CD14-positive monocyte (primary cell): ENCODE results near the gene ATF4. TPM values are rescaled to one million over a fixed set of nuclear protein-coding genes. Genes with fewer than 3 reads are reported as not detected.

ENCODE experiments used
- DNase-seq, 3 donors: peaks; one replicate each; pipeline ENCODE4 v3.0.0-alpha.2; 2011 to 2022
- H2AFZ ChIP-seq: 2 replicates; pipeline ENCODE4 v1.6.0; 2012; ENCODE audit warnings: mild to moderate bottlenecking, low read depth, low read length, inconsistent platforms; ENCODE audit not compliant: insufficient read depth, poor library complexity, severe bottlenecking
- H3K27ac ChIP-seq, 2 donors: 1 replicate in 1 of 2; 2 replicates in 1 of 2; pipeline ENCODE4 v1.5.1; 2012 to 2013; ENCODE audit warnings: low read length in 2 of 2, control low read depth in 1 of 2, inconsistent platforms in 1 of 2, low read depth in 1 of 2, mild to moderate bottlenecking in 1 of 2
- H3K27me3 ChIP-seq, 2 donors: one replicate each; pipeline versions ENCODE4 v1.6.0 to v1.6.1; 2011 to 2013; ENCODE audit warnings: low read length in 2 of 2; ENCODE audit not compliant: control insufficient read depth in 2 of 2, insufficient read depth in 2 of 2
- H3K36me3 ChIP-seq, 2 donors: replicated peaks in 1 of 2; 1 replicate in 1 of 2; 2 replicates in 1 of 2; pipeline versions ENCODE4 v1.5.1 to v1.6.1; 2012 to 2013; ENCODE audit warnings: low read length in 2 of 2, control low read depth in 1 of 2, inconsistent platforms in 1 of 2, mild to moderate bottlenecking in 1 of 2; ENCODE audit not compliant: insufficient read depth in 2 of 2, control insufficient read depth in 1 of 2
- H3K4me1 ChIP-seq, 2 donors: 1 replicate in 1 of 2; 2 replicates in 1 of 2; pipeline versions ENCODE4 v1.5.1 to v1.6.1; 2012 to 2013; ENCODE audit warnings: low read length in 2 of 2, control low read depth in 1 of 2, inconsistent platforms in 1 of 2, mild to moderate bottlenecking in 1 of 2, moderate library complexity in 1 of 2; ENCODE audit not compliant: insufficient read depth in 2 of 2, control insufficient read depth in 1 of 2
- H3K4me2 ChIP-seq: replicated peaks from 2 replicates; pipeline ENCODE3; 2012; ENCODE audit warnings: low read length, moderate library complexity, mild to moderate bottlenecking; ENCODE audit not compliant: poor library complexity, severe bottlenecking; ENCODE audit errors: extremely low read depth
- H3K4me3 ChIP-seq, 3 experiments: fragments of 200-600 bp in 1 of 3; sonication (generic) in 1 of 3; replicated peaks in 1 of 3; 1 replicate in 2 of 3; 2 replicates in 1 of 3; pipeline ENCODE4 v1.5.1; 2011 to 2013; ENCODE audit warnings: low read length in 3 of 3, mild to moderate bottlenecking in 3 of 3, control low read depth in 2 of 3, low read depth in 2 of 3, inconsistent platforms in 1 of 3, moderate library complexity in 1 of 3
- H3K79me2 ChIP-seq: 2 replicates; pipeline ENCODE4 v1.6.0; 2012; ENCODE audit warnings: mild to moderate bottlenecking, control low read depth, inconsistent platforms, low read length, moderate library complexity; ENCODE audit not compliant: insufficient read depth
- H3K9ac ChIP-seq: 2 replicates; pipeline ENCODE4 v1.6.0; 2017; ENCODE audit warnings: low read length, mild to moderate bottlenecking; ENCODE audit not compliant: insufficient read depth, poor library complexity, severe bottlenecking
- H3K9me3 ChIP-seq, 2 donors: replicated peaks in 1 of 2; 1 replicate in 1 of 2; 2 replicates in 1 of 2; pipeline versions ENCODE4 v1.5.1 to v1.6.1; 2012 to 2013; ENCODE audit warnings: low read length in 2 of 2, control low read depth in 1 of 2; ENCODE audit not compliant: control insufficient read depth in 1 of 2, insufficient read depth in 1 of 2
- H4K20me1 ChIP-seq: 2 replicates; pipeline ENCODE4 v1.6.0; 2012; ENCODE audit warnings: mild to moderate bottlenecking, low read length, control low read depth, moderate library complexity; ENCODE audit not compliant: insufficient read depth
- H3K27ac Mint-ChIP-seq, 7 donors: one replicate each; pipeline ENCODE4 v1.8.0; 2020; ENCODE audit warnings: mild to moderate bottlenecking in 7 of 7, mixed read lengths in 7 of 7, moderate library complexity in 6 of 7, inconsistent platforms in 2 of 7
- H3K27me3 Mint-ChIP-seq, 3 donors: one replicate each; pipeline ENCODE4 v1.8.0; 2021 to 2022; ENCODE audit warnings: low read depth in 3 of 3, mild to moderate bottlenecking in 3 of 3, mixed read lengths in 3 of 3, moderate library complexity in 3 of 3, inconsistent platforms in 1 of 3
- H3K36me3 Mint-ChIP-seq, 2 donors: one replicate each; pipeline ENCODE4 v1.8.0; 2020; ENCODE audit warnings: mixed read lengths in 2 of 2, inconsistent platforms in 1 of 2, mild to moderate bottlenecking in 1 of 2
- H3K4me1 Mint-ChIP-seq: one replicate; pipeline ENCODE4 v1.8.0; 2020; ENCODE audit warnings: mild to moderate bottlenecking, mixed read lengths
- H3K4me3 Mint-ChIP-seq, 2 donors: one replicate each; pipeline ENCODE4 v1.8.0; 2020; ENCODE audit warnings: mild to moderate bottlenecking in 2 of 2, mixed read lengths in 2 of 2, moderate library complexity in 1 of 2
- H3K9me3 Mint-ChIP-seq, 7 donors: one replicate each; pipeline ENCODE4 v1.8.0; 2020 to 2022; ENCODE audit warnings: mixed read lengths in 7 of 7, mild to moderate bottlenecking in 6 of 7, moderate library complexity in 6 of 7, inconsistent platforms in 2 of 7
- CTCF ChIP-seq: fragments of 200-600 bp; IDR thresholded peaks from one replicate; pipeline ENCODE4 v1.8.0; 2022; ENCODE audit warnings: antibody characterized with exemption, mild to moderate bottlenecking
- WGBS: methylation state at CpG from one replicate; pipeline ENCODE4 v1.1.5; 2013; ENCODE audit warnings: missing lambda C conversion rate; ENCODE audit not compliant: insufficient coverage; 5-methylcytosine and 5-hydroxymethylcytosine counted together
- intact Hi-C, 2 donors: fragments of 100-400 bp; cut with micrococcal nuclease; formaldehyde crosslinking; loops; one replicate each; pipeline versions ENCODE4 v1.15.0 to v1.15.1; 2023
- polyA plus RNA-seq, 3 donors: library from polyadenylated mRNA; depleted of rRNA in 1 of 3; unstranded in 2 of 3; stranded (reverse) in 1 of 3; fragments of 300-500 nt in 2 of 3; fragments of >200 nt in 1 of 3; fragmentation: Illumina TruSeq in 2 of 3; gene quantifications; 1 replicate in 2 of 3; 2 replicates in 1 of 3; pipeline ENCODE4 v1.2.3, GENCODE V29; 2012 to 2021

ATF4 gene
- polyA plus RNA-seq, 3 donors: 55.1 to 606 (median 59.0) TPM

GRCh38 chr22:39487826-39488520 is 32.4 kb upstream of the ATF4 start:
- H3K9me3 Mint-ChIP-seq: peaks cover 0 to 2% (median 0%) of the 10 kb centered on the region in 7 donors
- H3K27ac Mint-ChIP-seq: peak overlapping the region in 1 of 7 donors; percentile 87
- WGBS: 97% methylated on average over 62 of the region's 70 CpGs
- Histone ChIP-seq H3K4me1 (peaks cover 10% of the 10 kb centered on the region in 2 donors), H3K4me3 (no peak overlapping the region), H3K9ac (no peak overlapping the region), H3K27ac (no peak overlapping the region), H3K27me3 (no peaks in the 10 kb centered on the region), H3K9me3 (no peaks in the 10 kb centered on the region), H4K20me1 (no peaks in the 10 kb centered on the region), H3K79me2 (no peaks in the 10 kb centered on the region), H2AFZ (no peak overlapping the region), H3K4me2 (no peak overlapping the region), H3K36me3 (no peaks in the 10 kb centered on the region)
- no peaks in the 10 kb centered on the region for H3K36me3 Mint-ChIP-seq
- no peak overlapping the region for H3K4me3 Mint-ChIP-seq
- no peak for TF ChIP-seq CTCF
- H3K4me1 Mint-ChIP-seq: peaks cover 12% of the 10 kb centered on the region
- intact Hi-C loops: no loop called here
- peaks cover 3 to 4% (median 4%) of the 10 kb centered on the region in 3 donors for H3K27me3 Mint-ChIP-seq
- no peak for DNase-seq

DNA sequence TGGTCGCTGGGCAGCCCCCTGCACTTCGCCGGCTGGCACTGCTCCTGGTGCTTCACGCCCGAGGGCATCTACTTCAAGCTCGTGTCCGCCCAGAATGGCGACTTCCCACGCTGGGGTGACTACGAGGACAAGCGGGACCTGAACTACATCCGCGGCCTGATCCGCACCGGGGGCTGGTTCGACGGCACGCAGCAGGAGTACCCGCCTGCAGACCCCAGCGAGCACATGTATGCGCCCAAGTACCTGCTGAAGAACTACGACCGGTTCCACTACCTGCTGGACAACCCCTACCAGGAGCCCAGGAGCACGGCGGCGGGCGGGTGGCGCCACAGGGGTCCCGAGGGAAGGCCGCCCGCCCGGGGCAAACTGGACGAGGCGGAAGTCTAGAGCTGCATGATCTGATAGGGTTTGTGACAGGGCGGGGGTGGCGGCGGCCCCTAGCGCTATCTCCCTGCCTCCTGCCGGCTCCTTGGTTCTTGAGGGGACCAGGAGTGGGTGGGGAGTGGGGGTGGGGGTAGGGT is 31.7 kb upstream of the ATF4 start:
- Mint-ChIP-seq H3K4me3 (no peak overlapping the region), H3K27me3 (peaks cover 1 to 4% (median 4%) of the 10 kb centered on the region in 3 donors), H3K4me1 (peaks cover 16% of the 10 kb centered on the region), H3K36me3 (no peaks in the 10 kb centered on the region), H3K27ac (peak overlapping the region in 1 of 7 donors; percentile 87), H3K9me3 (peaks cover 0 to 2% (median 0%) of the 10 kb centered on the region in 7 donors)
- Histone ChIP-seq H3K36me3 (no peaks in the 10 kb centered on the region), H3K4me3 (no peak overlapping the region), H3K4me1 (peaks cover 10 to 13% of the 10 kb centered on the region in 2 donors), H3K4me2 (no peak overlapping the region), H3K9me3 (no peaks in the 10 kb centered on the region), H3K27ac (no peak overlapping the region), H2AFZ (no peak overlapping the region), H3K9ac (no peak overlapping the region), H4K20me1 (no peaks in the 10 kb centered on the region), H3K79me2 (no peaks in the 10 kb centered on the region), H3K27me3 (no peaks in the 10 kb centered on the region)
- TF ChIP-seq CTCF: no peak
- WGBS: 98% methylated on average over 30 of the region's 39 CpGs
- intact Hi-C loops: no loop called here
- no peak for DNase-seq
